Measurements from ENCODE around the gene SCARB2. TPM values are rescaled to one million over a fixed set of nuclear protein-coding genes. Genes with fewer than 3 reads are reported as not detected.

SCARB2 gene
- total and polyA plus RNA-seq, 2 experiments from 2014 or later: 17.7 to 41.0 TPM

GRCh38 chr4:76250962-76251361 lies 37.3 kb upstream of the SCARB2 start:
- Mint-ChIP-seq H3K4me1 (peaks cover 13% of the 10 kb centered on the region), H3K9me3 (no peaks in the 10 kb centered on the region; the same call in 2 of the 3 replicates), H3K27me3 (ENCODE audit: insufficient read depth, low read depth, poor library complexity) (peaks cover 24% of the 10 kb centered on the region), H3K27ac (no peak overlapping the region), H3K4me3 (peak overlapping the region; percentile 86), H3K36me3 (ENCODE audit: low read depth) (no peaks in the 10 kb centered on the region)
- H3F3A ChIP-seq (replicated peaks; ENCODE audit: low read depth): 0 out of 2 replicates have a peak, but pooled peaks cover 3% of the 10 kb centered on the region
- peaks cover 6% of the 10 kb centered on the region; the same call in 1 of the 2 replicates for H3K9me2 ChIP-seq (ENCODE audit: insufficient read depth)
- H3K27me3 ChIP-seq (ENCODE audit: insufficient read depth): peaks cover 35% of the 10 kb centered on the region
- peak overlapping the region; percentile 54 for H3K4me3 ChIP-seq
- ATAC-seq (peak; percentile 15), DNase-seq (ENCODE audit: low spot score) (peak; percentile 37)
- peaks cover 16% of the 10 kb centered on the region for H3K4me1 ChIP-seq (ENCODE audit: insufficient read depth)
- H3K27ac ChIP-seq (ENCODE audit: low read depth): no peak overlapping the region
- no peaks in the 10 kb centered on the region for H3K36me3 ChIP-seq (ENCODE audit: insufficient read depth)
- no peaks in the 10 kb centered on the region for H4K20me1 ChIP-seq (replicated peaks; ENCODE audit: insufficient read depth)
- peak overlapping the region; percentile 92 for H3K4me2 ChIP-seq
- no peak for TF ChIP-seq CREB1 (CRISPR knock-in tag; IDR thresholded peaks at IDR 0.05; ENCODE audit: low read depth)
- TF ChIP-seq CTCF (conservative IDR thresholded peaks at IDR 0.05; ENCODE audit: low read depth in 2 of 2): no peak
- TF ChIP-seq POLR2AphosphoS5 (IDR thresholded peaks at IDR 0.05; ENCODE audit: low read depth): no peak
- TF ChIP-seq ZNF331 (CRISPR knock-in tag; IDR thresholded peaks at IDR 0.05; ENCODE audit: low read depth): no peak
- TF ChIP-seq ZNF114 (CRISPR knock-in tag; IDR thresholded peaks at IDR 0.05): no peak
- TF ChIP-seq ETS1 (IDR thresholded peaks at IDR 0.05): no peak
- no peak for TF ChIP-seq NANOG (IDR thresholded peaks at IDR 0.05; ENCODE audit: borderline replicate concordance)
- no peak for TF ChIP-seq JUNB (IDR thresholded peaks at IDR 0.05; ENCODE audit: unreplicated experiment)
- TF ChIP-seq EZH2phosphoT487 (IDR thresholded peaks at IDR 0.05; ENCODE audit: unreplicated experiment): no peak
- no peak for TF ChIP-seq EZH2 (IDR thresholded peaks at IDR 0.05; ENCODE audit: low read depth, unreplicated experiment)
- no peak for TF ChIP-seq REST (IDR thresholded peaks at IDR 0.05; ENCODE audit: unreplicated experiment)
- no peak for TF ChIP-seq ZNF462 (CRISPR knock-in tag; IDR thresholded peaks at IDR 0.05)
- TF ChIP-seq STAT1 (IDR thresholded peaks at IDR 0.05; ENCODE audit: unreplicated experiment): no peak
- peak overlapping the region; percentile 79 for H2AFZ ChIP-seq
- H3K79me2 ChIP-seq (replicated peaks; ENCODE audit: insufficient read depth): no peaks in the 10 kb centered on the region
